ENCODE results near the gene ZBP1.

GRCh38 chr20:57660922-57661745 is 40.9 kb upstream of the ZBP1 start:
- TF ChIP-seq, protein P1, sequence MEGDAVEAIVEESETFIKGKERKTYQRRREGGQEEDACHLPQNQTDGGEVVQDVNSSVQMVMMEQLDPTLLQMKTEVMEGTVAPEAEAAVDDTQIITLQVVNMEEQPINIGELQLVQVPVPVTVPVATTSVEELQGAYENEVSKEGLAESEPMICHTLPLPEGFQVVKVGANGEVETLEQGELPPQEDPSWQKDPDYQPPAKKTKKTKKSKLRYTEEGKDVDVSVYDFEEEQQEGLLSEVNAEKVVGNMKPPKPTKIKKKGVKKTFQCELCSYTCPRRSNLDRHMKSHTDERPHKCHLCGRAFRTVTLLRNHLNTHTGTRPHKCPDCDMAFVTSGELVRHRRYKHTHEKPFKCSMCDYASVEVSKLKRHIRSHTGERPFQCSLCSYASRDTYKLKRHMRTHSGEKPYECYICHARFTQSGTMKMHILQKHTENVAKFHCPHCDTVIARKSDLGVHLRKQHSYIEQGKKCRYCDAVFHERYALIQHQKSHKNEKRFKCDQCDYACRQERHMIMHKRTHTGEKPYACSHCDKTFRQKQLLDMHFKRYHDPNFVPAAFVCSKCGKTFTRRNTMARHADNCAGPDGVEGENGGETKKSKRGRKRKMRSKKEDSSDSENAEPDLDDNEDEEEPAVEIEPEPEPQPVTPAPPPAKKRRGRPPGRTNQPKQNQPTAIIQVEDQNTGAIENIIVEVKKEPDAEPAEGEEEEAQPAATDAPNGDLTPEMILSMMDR (IDR thresholded peaks at IDR 0.05), result no peak
- TF ChIP-seq POLR2A (IDR thresholded peaks at IDR 0.05), result no peak
